IMR-90 (cell line): ENCODE measurements around the gene MIOX. TPM values are rescaled to one million over a fixed set of nuclear protein-coding genes. Genes with fewer than 3 reads are reported as not detected.

Experiments used
- ATAC-seq: fragments of 200-7000 bp; cut with Tn5 transposase; 2 replicates; pipeline ENCODE4 v1.9.1; 2020; ENCODE audit warnings: low read depth, mild to moderate bottlenecking, moderate library complexity
- BruUV-seq: library from RNA; stranded (reverse); fragments of 400-500 nt; replicated peaks from 2 replicates; lab custom pipeline; 2021; lab: Mats Ljungman, UMichigan
- CTCF ChIA-PET: fragments of 300-600 bp; formaldehyde crosslinking; extraction: SDS; loops from one replicate; lab custom pipeline; 2021; ENCODE audit warnings: antibody characterized with exemption; lab: Yijun Ruan, JAX
- POLR2A ChIA-PET: fragments of 300-600 bp; sonication (Branson Sonifier 250); formaldehyde crosslinking; loops from one replicate; lab custom pipeline; 2022; ENCODE audit warnings: antibody characterized with exemption; ENCODE audit not compliant: unreplicated experiment; lab: Charles Lee
- DNase-seq: peaks from one replicate; pipeline ENCODE4 v3.0.0; 2013
- H2AFZ ChIP-seq: replicated peaks from 2 replicates; pipeline ENCODE3; 2013; ENCODE audit warnings: low read length, mild to moderate bottlenecking; ENCODE audit not compliant: poor library complexity
- H2AK5ac ChIP-seq: 2 replicates; pipeline ENCODE4 v1.6.1; 2013; ENCODE audit warnings: low read depth, low read length, inconsistent platforms
- H2AK9ac ChIP-seq: replicated peaks from 2 replicates; pipeline ENCODE3; 2013; ENCODE audit warnings: mild to moderate bottlenecking, low read depth, low read length, moderate library complexity; ENCODE audit not compliant: poor library complexity
- H2BK120ac ChIP-seq: 2 replicates; pipeline ENCODE4 v1.6.1; 2013; ENCODE audit warnings: low read depth, low read length, inconsistent platforms
- H2BK15ac ChIP-seq: 3 replicates; pipeline ENCODE4 v1.6.1; 2013; ENCODE audit warnings: low read depth, low read length, inconsistent platforms
- H2BK20ac ChIP-seq: 2 replicates; pipeline ENCODE4 v1.6.1; 2013; ENCODE audit warnings: low read depth, mild to moderate bottlenecking, inconsistent platforms, low read length, moderate library complexity
- H2BK5ac ChIP-seq: 2 replicates; pipeline ENCODE4 v1.6.1; 2013; ENCODE audit warnings: mild to moderate bottlenecking, low read depth, low read length, inconsistent platforms; ENCODE audit not compliant: poor library complexity, severe bottlenecking
- H3K14ac ChIP-seq: replicated peaks from 2 replicates; pipeline ENCODE4 v1.6.1; 2013; ENCODE audit warnings: low read depth, low read length, inconsistent platforms
- H3K18ac ChIP-seq: 2 replicates; pipeline ENCODE4 v1.6.1; 2013; ENCODE audit warnings: low read depth, low read length, control low read depth
- H3K23ac ChIP-seq: 2 replicates; pipeline ENCODE4 v1.6.1; 2013; ENCODE audit warnings: low read depth, low read length, inconsistent platforms
- H3K27ac ChIP-seq: 2 replicates; pipeline ENCODE4 v1.5.1; 2013; ENCODE audit warnings: mild to moderate bottlenecking, control low read depth, low read length; ENCODE audit not compliant: insufficient read depth
- H3K27me3 ChIP-seq: 2 replicates; pipeline ENCODE4 v1.6.1; 2013; ENCODE audit warnings: low read length; ENCODE audit not compliant: control insufficient read depth, insufficient read depth
- H3K36me3 ChIP-seq: 2 replicates; pipeline ENCODE4 v1.6.1; 2013; ENCODE audit warnings: low read length, mixed read lengths; ENCODE audit not compliant: control insufficient read depth, insufficient read depth
- H3K4ac ChIP-seq: 2 replicates; pipeline ENCODE4 v1.6.1; 2013; ENCODE audit warnings: low read depth, low read length, inconsistent platforms
- H3K4me1 ChIP-seq: 2 replicates; pipeline ENCODE4 v1.6.1; 2013; ENCODE audit warnings: low read length, mixed read lengths; ENCODE audit not compliant: control insufficient read depth, insufficient read depth
- H3K4me2 ChIP-seq: 2 replicates; pipeline ENCODE4 v1.6.1; 2013; ENCODE audit warnings: low read depth, mild to moderate bottlenecking, control low read depth, low read length, moderate library complexity
- H3K4me3 ChIP-seq: 2 replicates; pipeline ENCODE4 v1.5.1; 2013; ENCODE audit warnings: low read depth, mild to moderate bottlenecking, control low read depth, low read length, moderate library complexity; ENCODE audit not compliant: insufficient read depth
- H3K56ac ChIP-seq: 2 replicates; pipeline ENCODE4 v1.6.1; 2013; ENCODE audit warnings: low read length, inconsistent platforms; ENCODE audit not compliant: insufficient read depth; ENCODE audit errors: extremely low read depth
- H3K79me1 ChIP-seq, 2 experiments: 2 replicates each; pipeline ENCODE4 v1.6.1; 2013; ENCODE audit warnings: low read length in 2 of 2, inconsistent platforms in 1 of 2, low read depth in 1 of 2
- H3K9ac ChIP-seq: 2 replicates; pipeline ENCODE4 v1.6.1; 2013; ENCODE audit warnings: low read depth, low read length, control low read depth
- H3K9me1 ChIP-seq: 2 replicates; pipeline ENCODE4 v1.6.1; 2013; ENCODE audit warnings: low read length, inconsistent platforms; ENCODE audit not compliant: insufficient read depth
- H3K9me3 ChIP-seq: 2 replicates; pipeline ENCODE4 v1.6.1; 2013; ENCODE audit warnings: low read length; ENCODE audit not compliant: control insufficient read depth, insufficient read depth
- H4K20me1 ChIP-seq: 2 replicates; pipeline ENCODE4 v1.6.1; 2013; ENCODE audit warnings: low read length, inconsistent platforms; ENCODE audit not compliant: insufficient read depth
- H4K5ac ChIP-seq: 2 replicates; pipeline ENCODE4 v1.6.1; 2013; ENCODE audit warnings: mild to moderate bottlenecking, low read depth, low read length, control low read depth
- H4K8ac ChIP-seq, 2 experiments: 2 replicates each; pipeline ENCODE4 v1.6.1; 2013; ENCODE audit warnings: low read depth in 2 of 2, low read length in 2 of 2, control low read depth in 1 of 2, inconsistent platforms in 1 of 2
- H4K91ac ChIP-seq: 2 replicates; pipeline ENCODE4 v1.6.1; 2013; ENCODE audit warnings: low read depth, low read length, inconsistent platforms; ENCODE audit not compliant: insufficient read depth
- CEBPB ChIP-seq: IDR thresholded peaks from 2 replicates; pipeline ENCODE4 v1.6.1; 2012; ENCODE audit warnings: low read depth, low read length, improper control_type of control experiment
- FOS ChIP-seq: fragments of 150-350 bp; IDR thresholded peaks from 2 replicates; pipeline ENCODE4 v1.6.1; 2016; ENCODE audit warnings: low read depth, low read length
- NFE2L2 ChIP-seq: fragments of 150-350 bp; IDR thresholded peaks from 2 replicates; pipeline ENCODE4 v1.6.1; 2016; ENCODE audit warnings: low read depth, mild to moderate bottlenecking, low read length
- RAD21 ChIP-seq: IDR thresholded peaks from 2 replicates; pipeline ENCODE4 v1.6.1; 2012; ENCODE audit warnings: low read length, improper control_type of control experiment
- WGBS, 2 experiments: methylation state at CpG; one replicate each; pipeline versions ENCODE4 v1.1.5 to v1.1.7; 2013; ENCODE audit warnings: missing lambda C conversion rate in 2 of 2; ENCODE audit not compliant: insufficient read length in 1 of 2; ENCODE audit errors: extremely low coverage in 2 of 2; 5-methylcytosine and 5-hydroxymethylcytosine counted together
- dilution Hi-C: fragments of 300-500 bp; cut with HindIII; formaldehyde crosslinking; loops from one replicate; pipeline ENCODE4 v1.14.3; 2018; ENCODE audit warnings: low sequenced_read_pairs; ENCODE audit not compliant: unreplicated experiment
- in situ Hi-C: fragments of 300-500 bp; cut with MboI; formaldehyde crosslinking; loops from 3 replicates; pipeline ENCODE4 v1.14.3; 2019; ENCODE audit warnings: low sequenced_read_pairs, inconsistent platforms, mixed read lengths
- intact Hi-C: fragments of 100-400 bp; cut with micrococcal nuclease; formaldehyde crosslinking; loops from 2 replicates; pipeline ENCODE4 v1.10.0; 2022
- polyA plus RNA-seq, 3 experiments: library from polyadenylated mRNA; depleted of rRNA; stranded (reverse); fragments of >200 nt; gene quantifications; 2 replicates each; pipeline ENCODE4 v1.2.3, GENCODE V29; 2012; ENCODE audit warnings: low replicate concordance in 1 of 3
- total RNA-seq: library from RNA; depleted of rRNA; stranded (reverse); fragments of >200 nt; gene quantifications from 2 replicates; pipeline ENCODE4 v1.2.3, GENCODE V29; 2012

The MIOX gene
- total and polyA plus RNA-seq, 2 of the 4 experiments (the other 2 are of a cell fraction), result not detected

DNA sequence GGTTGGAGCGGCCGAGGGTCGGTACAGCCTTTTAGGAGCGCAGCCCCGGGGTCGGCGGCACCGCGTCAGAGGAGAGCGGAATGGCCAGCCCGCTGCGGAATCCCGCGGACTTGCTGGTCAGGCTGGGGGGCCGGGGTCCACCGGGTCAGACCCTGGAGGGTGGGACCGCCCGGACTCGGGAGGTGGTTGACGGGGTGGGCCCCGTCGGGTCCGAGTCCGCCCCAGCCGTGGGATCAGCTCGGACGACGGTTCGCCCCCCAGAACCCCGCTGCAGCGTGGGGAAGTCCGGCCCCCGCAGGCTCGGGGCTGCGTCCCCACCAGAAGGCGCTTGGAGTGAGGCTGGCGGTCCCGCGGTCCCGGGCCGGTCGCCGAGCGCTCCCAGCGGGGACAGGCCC, 5.6 kb upstream of the MIOX start:
- no peak; the same call in 1 of the 2 replicates for ATAC-seq
- Histone ChIP-seq H3K9me1 (no peaks in the 10 kb centered on the region; the same call in 1 of the 2 replicates), H2AFZ (peak overlapping the region; percentile 86), H3K23ac (no peak overlapping the region), H2AK9ac (peak overlapping the region; percentile 28), H3K27me3 (peaks cover 21% of the 10 kb centered on the region), H3K4me2 (peak overlapping the region; percentile 19), H3K4ac (no peak overlapping the region), H3K4me1 (no peaks in the 10 kb centered on the region; the same call in 1 of the 2 replicates), H3K56ac (no peak overlapping the region), H3K9ac (no peak overlapping the region), H2BK120ac (no peak overlapping the region), H4K91ac (no peak overlapping the region), H2BK15ac (no peak overlapping the region), H3K27ac (no peak overlapping the region), H3K36me3 (peaks cover 4% of the 10 kb centered on the region; the same call in 1 of the 2 replicates), H4K8ac (peak overlapping the region in 1 of 2 experiments; percentile 48; a peak in 1 of 4 replicates), H2BK20ac (no peak overlapping the region), H3K4me3 (peak overlapping the region; percentile 57), H4K20me1 (no peaks in the 10 kb centered on the region; the same call in 1 of the 2 replicates), H3K14ac (no peak overlapping the region), H2AK5ac (no peak overlapping the region), H4K5ac (no peak overlapping the region), H3K79me1 (peaks cover 0 to 3% of the 10 kb centered on the region in 2 experiments; a peak in 1 of 4 replicates), H2BK5ac (no peak overlapping the region), H3K18ac (no peak overlapping the region), H3K9me3 (no peaks in the 10 kb centered on the region)
- in situ Hi-C loops, result no loop called here
- DNase-seq, result no peak
- no peak for TF ChIP-seq RAD21
- no peak for TF ChIP-seq NFE2L2
- no peak for TF ChIP-seq FOS
- TF ChIP-seq CEBPB, result no peak
- CTCF ChIA-PET, result no interaction called here
- 9% methylated on average over 30 of the region's 45 CpGs; no CpG with 5 or more reads in 1 of the 2 experiments for WGBS, 2 experiments
- dilution Hi-C loops, result no loop called here
- intact Hi-C loops, result no loop called here
- BruUV-seq, result no TSS peak
- POLR2A ChIA-PET, result no interaction called here
